ENCODE results near the gene TM9SF4. TPM values are rescaled to one million over a fixed set of nuclear protein-coding genes. Genes with fewer than 3 reads are reported as not detected.

TM9SF4 gene
- total RNA-seq, 2 donors from 2014 or later: 33.4 TPM

- no peaks in the 10 kb centered on the region for H3K36me3 ChIP-seq
- H3K27ac ChIP-seq: no peak overlapping the region
- H3K27me3 ChIP-seq (replicated peaks; ENCODE audit: insufficient read depth): no peaks in the 10 kb centered on the region
- no peak for ATAC-seq (ENCODE audit: insufficient number of reproducible peaks, low FRiP score, low read depth)
- no peaks in the 10 kb centered on the region for H3K9me3 ChIP-seq
- no peak overlapping the region for H3K4me3 ChIP-seq
- no peaks in the 10 kb centered on the region for H3K4me1 ChIP-seq (ENCODE audit: control insufficient read depth in 1 of 2, low read depth in 2 of 2)
- TF ChIP-seq, protein P1, sequence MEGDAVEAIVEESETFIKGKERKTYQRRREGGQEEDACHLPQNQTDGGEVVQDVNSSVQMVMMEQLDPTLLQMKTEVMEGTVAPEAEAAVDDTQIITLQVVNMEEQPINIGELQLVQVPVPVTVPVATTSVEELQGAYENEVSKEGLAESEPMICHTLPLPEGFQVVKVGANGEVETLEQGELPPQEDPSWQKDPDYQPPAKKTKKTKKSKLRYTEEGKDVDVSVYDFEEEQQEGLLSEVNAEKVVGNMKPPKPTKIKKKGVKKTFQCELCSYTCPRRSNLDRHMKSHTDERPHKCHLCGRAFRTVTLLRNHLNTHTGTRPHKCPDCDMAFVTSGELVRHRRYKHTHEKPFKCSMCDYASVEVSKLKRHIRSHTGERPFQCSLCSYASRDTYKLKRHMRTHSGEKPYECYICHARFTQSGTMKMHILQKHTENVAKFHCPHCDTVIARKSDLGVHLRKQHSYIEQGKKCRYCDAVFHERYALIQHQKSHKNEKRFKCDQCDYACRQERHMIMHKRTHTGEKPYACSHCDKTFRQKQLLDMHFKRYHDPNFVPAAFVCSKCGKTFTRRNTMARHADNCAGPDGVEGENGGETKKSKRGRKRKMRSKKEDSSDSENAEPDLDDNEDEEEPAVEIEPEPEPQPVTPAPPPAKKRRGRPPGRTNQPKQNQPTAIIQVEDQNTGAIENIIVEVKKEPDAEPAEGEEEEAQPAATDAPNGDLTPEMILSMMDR (IDR thresholded peaks at IDR 0.05): no peak
- no peak for DNase-seq (ENCODE audit: low spot score)
These were observed 13.6 kb downstream of the TM9SF4 start for GRCh38 chr20:32123088-32123487.

GRCh38 chr20:32124916-32125454 lies 15.5 kb downstream of the TM9SF4 start:
- H3K9me3 ChIP-seq: no peaks in the 10 kb centered on the region
- H3K4me3 ChIP-seq: no peak overlapping the region
- H3K4me1 ChIP-seq (ENCODE audit: control insufficient read depth in 1 of 2, low read depth in 2 of 2): peaks cover 0 to 3% of the 10 kb centered on the region in 2 donors
- H3K27me3 ChIP-seq (replicated peaks; ENCODE audit: insufficient read depth): no peaks in the 10 kb centered on the region
- H3K27ac ChIP-seq: no peak overlapping the region
- TF ChIP-seq, protein P1 (IDR thresholded peaks at IDR 0.05): no peak
- ATAC-seq (ENCODE audit: insufficient number of reproducible peaks, low FRiP score, low read depth) (no peak), DNase-seq (ENCODE audit: low spot score) (no peak)
- no peaks in the 10 kb centered on the region for H3K36me3 ChIP-seq

DNA sequence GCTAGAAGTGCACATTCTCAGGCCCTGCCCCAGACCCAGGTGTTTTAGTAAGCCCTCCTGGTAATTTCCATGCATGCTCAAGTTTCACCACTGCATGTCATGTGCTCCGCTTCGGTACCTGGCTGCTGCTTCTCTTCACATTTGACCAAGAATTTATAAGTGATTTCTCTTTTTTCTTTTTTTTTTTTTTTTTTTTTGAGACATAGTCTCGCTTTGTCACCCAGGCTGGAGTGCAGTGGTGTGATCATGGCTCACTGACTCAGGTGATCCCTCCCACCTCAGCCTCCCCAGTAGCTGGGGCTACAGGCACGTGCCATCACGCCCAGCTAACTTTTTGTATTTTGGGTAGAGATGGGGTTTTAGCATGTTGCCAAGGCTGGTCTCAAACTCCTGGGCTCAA lies 16.0 kb downstream of the TM9SF4 start:
- H3K4me1 ChIP-seq (ENCODE audit: control insufficient read depth in 1 of 2, low read depth in 2 of 2): peaks cover 0 to 9% of the 10 kb centered on the region in 2 donors
- no peaks in the 10 kb centered on the region for H3K9me3 ChIP-seq
- H3K27ac ChIP-seq: no peak overlapping the region
- no peak for DNase-seq (ENCODE audit: low spot score)
- ATAC-seq (ENCODE audit: insufficient number of reproducible peaks, low FRiP score, low read depth): no peak
- TF ChIP-seq, protein P1 (IDR thresholded peaks at IDR 0.05): no peak
- no peak overlapping the region for H3K4me3 ChIP-seq
- no peaks in the 10 kb centered on the region for H3K36me3 ChIP-seq
- H3K27me3 ChIP-seq (replicated peaks; ENCODE audit: insufficient read depth): no peaks in the 10 kb centered on the region

- ATAC-seq (ENCODE audit: insufficient number of reproducible peaks, low FRiP score, low read depth) (no peak), DNase-seq (ENCODE audit: low spot score) (no peak)
- H3K36me3 ChIP-seq: no peaks in the 10 kb centered on the region
- TF ChIP-seq, protein P1 (IDR thresholded peaks at IDR 0.05): no peak
- no peak overlapping the region for H3K27ac ChIP-seq
- H3K27me3 ChIP-seq (replicated peaks; ENCODE audit: insufficient read depth): no peaks in the 10 kb centered on the region
- no peaks in the 10 kb centered on the region for H3K9me3 ChIP-seq
- no peak overlapping the region for H3K4me3 ChIP-seq
- H3K4me1 ChIP-seq (ENCODE audit: control insufficient read depth in 1 of 2, low read depth in 2 of 2): peaks cover 0 to 14% of the 10 kb centered on the region in 2 donors
These were observed 17.4 kb downstream of the TM9SF4 start for GRCh38 chr20:32126919-32127318.

DNA sequence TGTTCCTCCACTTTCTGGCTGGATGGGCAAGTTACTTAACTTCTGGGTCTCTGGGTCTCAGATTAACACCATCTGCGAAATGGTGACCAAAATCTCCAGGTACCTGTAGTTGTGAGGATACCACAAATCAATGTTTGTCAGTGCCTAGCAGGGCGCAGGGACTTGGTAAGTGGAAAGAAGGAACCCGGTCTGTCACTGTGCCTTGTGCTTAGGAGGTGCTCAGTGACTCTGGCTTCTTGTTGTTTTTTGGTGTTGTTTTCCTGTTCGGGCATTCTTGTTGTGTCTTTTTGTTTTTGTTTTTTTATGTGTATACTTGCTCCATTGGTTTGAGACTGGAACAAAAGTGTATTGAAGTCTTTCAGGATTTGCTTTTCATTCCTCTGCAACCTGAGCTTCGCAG lies 17.8 kb downstream of the TM9SF4 start:
- Histone ChIP-seq H3K27me3 (replicated peaks; ENCODE audit: insufficient read depth) (no peaks in the 10 kb centered on the region), H3K4me3 (no peak overlapping the region), H3K9me3 (no peaks in the 10 kb centered on the region), H3K4me1 (ENCODE audit: control insufficient read depth in 1 of 2, low read depth in 2 of 2) (peaks cover 0 to 14% of the 10 kb centered on the region in 2 donors), H3K36me3 (no peaks in the 10 kb centered on the region), H3K27ac (no peak overlapping the region)
- DNase-seq (ENCODE audit: low spot score) (no peak), ATAC-seq (ENCODE audit: insufficient number of reproducible peaks, low FRiP score, low read depth) (no peak)
- TF ChIP-seq, protein P1 (IDR thresholded peaks at IDR 0.05): no peak

All from thoracic aorta (tissue), 2 donors.